Neural progenitor cell (in vitro differentiated cells): ENCODE data around the gene MAP3K6. TPM values are rescaled to one million over a fixed set of nuclear protein-coding genes. Genes with fewer than 3 reads are reported as not detected.
A peak's percentile ranks its signal among the peaks of the same experiment; 100 is the strongest.

Source experiments
- DNase-seq: peaks from one replicate; pipeline ENCODE4 v3.0.0-alpha.2; 2016; ENCODE audit warnings: low spot score
- H2AFZ ChIP-seq: fragments of 200-600 bp; sonication (generic); replicated peaks from 2 replicates; pipeline ENCODE4 v1.6.1; 2016; ENCODE audit warnings: antibody characterized with exemption
- H3F3A ChIP-seq: fragments of 200-600 bp; sonication (generic); 2 replicates; pipeline ENCODE4 v1.6.1; 2016; ENCODE audit warnings: antibody characterized with exemption, low read depth
- H3K27ac ChIP-seq: fragments of 200-600 bp; sonication (generic); 2 replicates; pipeline ENCODE4 v1.5.1; 2016; ENCODE audit warnings: mild to moderate bottlenecking
- H3K27me3 ChIP-seq: fragments of 200-600 bp; sonication (generic); 2 replicates; pipeline ENCODE4 v1.6.1; 2016; ENCODE audit warnings: mild to moderate bottlenecking, moderate library complexity
- H3K36me3 ChIP-seq: fragments of 200-600 bp; sonication (generic); 2 replicates; pipeline ENCODE4 v1.5.1; 2016
- H3K4me1 ChIP-seq: fragments of 200-600 bp; sonication (generic); 2 replicates; pipeline ENCODE4 v1.6.1; 2016; ENCODE audit warnings: mixed run types
- H3K4me2 ChIP-seq: fragments of 200-600 bp; sonication (generic); 2 replicates; pipeline ENCODE4 v1.6.1; 2016
- H3K4me3 ChIP-seq: fragments of 200-600 bp; sonication (generic); 2 replicates; pipeline ENCODE4 v1.5.1; 2016
- H3K79me2 ChIP-seq: fragments of 200-600 bp; sonication (generic); 2 replicates; pipeline ENCODE4 v1.6.1; 2016; ENCODE audit warnings: low read depth
- H3K9ac ChIP-seq: fragments of 200-600 bp; sonication (generic); 2 replicates; pipeline ENCODE4 v1.6.1; 2016
- H3K9me3 ChIP-seq: fragments of 200-600 bp; sonication (generic); 2 replicates; pipeline ENCODE4 v1.5.1; 2016; ENCODE audit warnings: low read depth
- H4K20me1 ChIP-seq: fragments of 200-600 bp; sonication (generic); 2 replicates; pipeline ENCODE4 v1.6.1; 2016; ENCODE audit warnings: low read depth
- H3K27ac Mint-ChIP-seq: 3 replicates; pipeline ENCODE4 v1.8.0; 2021; ENCODE audit warnings: mixed read lengths
- H3K27me3 Mint-ChIP-seq: 2 replicates; pipeline ENCODE4 v1.8.0; 2022; ENCODE audit warnings: low read depth, mild to moderate bottlenecking, inconsistent platforms, moderate library complexity, mixed read lengths; ENCODE audit not compliant: insufficient read depth
- H3K36me3 Mint-ChIP-seq: 3 replicates; pipeline ENCODE4 v1.8.0; 2021; ENCODE audit warnings: mixed read lengths
- H3K4me1 Mint-ChIP-seq: 3 replicates; pipeline ENCODE4 v1.8.0; 2021; ENCODE audit warnings: mixed read lengths
- H3K4me3 Mint-ChIP-seq: 3 replicates; pipeline ENCODE4 v1.8.0; 2021; ENCODE audit warnings: mild to moderate bottlenecking, moderate library complexity, mixed read lengths
- H3K9me3 Mint-ChIP-seq: 3 replicates; pipeline ENCODE4 v1.8.0; 2020; ENCODE audit warnings: mixed read lengths
- EZH2 ChIP-seq: fragments of 200-600 bp; sonication (generic); IDR thresholded peaks from 2 replicates; pipeline ENCODE4 v1.6.1; 2017; ENCODE audit warnings: antibody characterized with exemption, mild to moderate bottlenecking, moderate library complexity
- EZH2phosphoT487 ChIP-seq: fragments of 200-600 bp; sonication (generic); IDR thresholded peaks from 2 replicates; pipeline ENCODE4 v1.6.1; 2017; ENCODE audit warnings: antibody characterized with exemption
- total RNA-seq: library from RNA; depleted of rRNA; stranded (reverse); fragments of >200 nt; gene quantifications from 2 replicates; pipeline ENCODE4 v1.2.3, GENCODE V29; 2015; ENCODE audit warnings: low replicate concordance
- TF ChIP-seq, protein P1 (sequence below): fragments of 200-600 bp; sonication (generic); IDR thresholded peaks from 2 replicates; pipeline ENCODE4 v1.5.1; 2017; ENCODE audit warnings: antibody characterized with exemption, mild to moderate bottlenecking

MAP3K6 gene
- total RNA-seq, 1 donor from 2014 or later = 1.9 TPM

- H3K4me1 ChIP-seq = peaks cover 31% of the 10 kb centered on the region
- H3K27me3 ChIP-seq = no peaks in the 10 kb centered on the region
- Mint-ChIP-seq H3K4me1 (peaks cover 57% of the 10 kb centered on the region), H3K27ac (peak overlapping the region; percentile 86), H3K36me3 (no peaks in the 10 kb centered on the region), H3K9me3 (no peaks in the 10 kb centered on the region), H3K4me3 (no peak overlapping the region), H3K27me3 (peaks cover 15% of the 10 kb centered on the region)
- TF ChIP-seq, protein P1, sequence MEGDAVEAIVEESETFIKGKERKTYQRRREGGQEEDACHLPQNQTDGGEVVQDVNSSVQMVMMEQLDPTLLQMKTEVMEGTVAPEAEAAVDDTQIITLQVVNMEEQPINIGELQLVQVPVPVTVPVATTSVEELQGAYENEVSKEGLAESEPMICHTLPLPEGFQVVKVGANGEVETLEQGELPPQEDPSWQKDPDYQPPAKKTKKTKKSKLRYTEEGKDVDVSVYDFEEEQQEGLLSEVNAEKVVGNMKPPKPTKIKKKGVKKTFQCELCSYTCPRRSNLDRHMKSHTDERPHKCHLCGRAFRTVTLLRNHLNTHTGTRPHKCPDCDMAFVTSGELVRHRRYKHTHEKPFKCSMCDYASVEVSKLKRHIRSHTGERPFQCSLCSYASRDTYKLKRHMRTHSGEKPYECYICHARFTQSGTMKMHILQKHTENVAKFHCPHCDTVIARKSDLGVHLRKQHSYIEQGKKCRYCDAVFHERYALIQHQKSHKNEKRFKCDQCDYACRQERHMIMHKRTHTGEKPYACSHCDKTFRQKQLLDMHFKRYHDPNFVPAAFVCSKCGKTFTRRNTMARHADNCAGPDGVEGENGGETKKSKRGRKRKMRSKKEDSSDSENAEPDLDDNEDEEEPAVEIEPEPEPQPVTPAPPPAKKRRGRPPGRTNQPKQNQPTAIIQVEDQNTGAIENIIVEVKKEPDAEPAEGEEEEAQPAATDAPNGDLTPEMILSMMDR = no peak
- TF ChIP-seq EZH2 (no peak), EZH2phosphoT487 (no peak)
- H3K4me2 ChIP-seq = no peak overlapping the region
- H4K20me1 ChIP-seq = no peaks in the 10 kb centered on the region
- DNase-seq = no peak
- H3K9ac ChIP-seq = no peak overlapping the region
- no peaks in the 10 kb centered on the region for H3K79me2 ChIP-seq
- H2AFZ ChIP-seq = peak overlapping the region; percentile 30
- no peak overlapping the region for H3K27ac ChIP-seq
- no peaks in the 10 kb centered on the region for H3K9me3 ChIP-seq
- peaks cover 29% of the 10 kb centered on the region for H3F3A ChIP-seq
- no peaks in the 10 kb centered on the region for H3K36me3 ChIP-seq
- H3K4me3 ChIP-seq = no peak overlapping the region
These were observed 31.8 kb upstream of the MAP3K6 start for GRCh38 chr1:27398405-27399149.

DNA sequence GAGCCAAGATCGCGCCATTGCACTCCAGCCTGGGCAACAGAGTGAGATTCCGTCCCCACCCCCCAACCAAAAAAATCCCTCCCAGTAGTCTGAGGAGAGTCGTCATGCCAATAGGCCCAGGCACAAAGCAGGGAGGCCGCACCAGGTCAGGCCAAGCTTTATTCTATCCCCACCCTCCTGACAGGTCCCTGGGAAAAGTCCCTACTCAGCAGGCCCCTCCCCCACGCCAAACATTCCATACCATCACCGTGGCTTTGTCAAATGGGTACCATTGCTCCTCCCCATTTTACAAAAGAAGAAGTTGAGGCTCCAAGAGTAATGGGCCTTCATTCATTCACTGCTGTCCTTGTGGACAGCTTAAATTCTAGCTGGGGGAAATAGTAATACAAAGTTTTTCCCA lies 31.0 kb upstream of the MAP3K6 start:
- peak overlapping the region; percentile 50 for H3K27ac Mint-ChIP-seq
- peaks cover 24% of the 10 kb centered on the region for H3K4me1 ChIP-seq

DNA sequence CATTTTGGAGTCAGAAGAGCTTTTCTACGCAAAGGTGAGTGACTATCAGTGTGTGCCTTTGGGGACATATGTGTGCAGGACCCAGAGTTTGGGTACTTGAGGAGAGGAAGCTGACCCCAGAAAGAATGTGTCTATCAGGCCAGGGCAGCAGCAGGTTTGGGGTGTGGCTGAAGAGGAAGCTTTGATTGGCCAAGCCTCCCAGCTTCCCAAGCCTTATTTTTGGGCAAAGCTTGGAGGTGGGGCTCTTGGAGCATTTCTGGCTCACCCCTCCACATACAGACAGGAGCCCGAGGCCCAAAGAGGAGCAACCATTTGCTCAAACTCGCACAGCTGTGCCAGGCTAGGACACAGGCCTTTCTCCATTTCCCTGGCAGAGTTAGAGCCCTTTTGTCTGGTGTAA lies 30.3 kb upstream of the MAP3K6 start:
- Histone ChIP-seq H3K4me1 (peaks cover 21% of the 10 kb centered on the region), H3F3A (peaks cover 18% of the 10 kb centered on the region), H3K36me3 (no peaks in the 10 kb centered on the region), H3K4me3 (no peak overlapping the region), H3K79me2 (no peaks in the 10 kb centered on the region), H3K27me3 (no peaks in the 10 kb centered on the region), H2AFZ (no peak overlapping the region), H3K4me2 (no peak overlapping the region), H4K20me1 (no peaks in the 10 kb centered on the region), H3K27ac (no peak overlapping the region), H3K9me3 (no peaks in the 10 kb centered on the region), H3K9ac (no peak overlapping the region)
- Mint-ChIP-seq H3K27me3 (peaks cover 12% of the 10 kb centered on the region), H3K4me1 (peaks cover 51% of the 10 kb centered on the region), H3K9me3 (no peaks in the 10 kb centered on the region), H3K27ac (peak overlapping the region; percentile 50), H3K36me3 (no peaks in the 10 kb centered on the region), H3K4me3 (no peak overlapping the region)
- DNase-seq = no peak
- TF ChIP-seq EZH2phosphoT487 (no peak), EZH2 (no peak)
- TF ChIP-seq, protein P1 = no peak

More for the DNA sequence above, 31.0 kb upstream of the MAP3K6 start:
- peaks cover 12% of the 10 kb centered on the region for H3K27me3 Mint-ChIP-seq
- H3K9ac ChIP-seq = no peak overlapping the region
- no peaks in the 10 kb centered on the region for H3K9me3 Mint-ChIP-seq
- H3K27me3 ChIP-seq = no peaks in the 10 kb centered on the region
- H3K4me3 Mint-ChIP-seq = peak overlapping the region; percentile 9
- no peaks in the 10 kb centered on the region for H3K79me2 ChIP-seq
- no peak overlapping the region for H2AFZ ChIP-seq
- no peaks in the 10 kb centered on the region for H3K36me3 ChIP-seq
- no peak overlapping the region for H3K4me2 ChIP-seq
- H4K20me1 ChIP-seq = no peaks in the 10 kb centered on the region
- H3K36me3 Mint-ChIP-seq = no peaks in the 10 kb centered on the region
- H3F3A ChIP-seq = peaks cover 24% of the 10 kb centered on the region
- no peak overlapping the region for H3K27ac ChIP-seq
- TF ChIP-seq, protein P1 = no peak
- no peak for TF ChIP-seq EZH2
- no peak for TF ChIP-seq EZH2phosphoT487
- H3K9me3 ChIP-seq = no peaks in the 10 kb centered on the region
- no peak overlapping the region for H3K4me3 ChIP-seq
- peak; percentile 19 for DNase-seq
- H3K4me1 Mint-ChIP-seq = peaks cover 51% of the 10 kb centered on the region
